Nephron (organoid): ENCODE results near the gene CPSF4.

Experiments used
- H3K27ac Mint-ChIP-seq, 3 experiments: 2 replicates each; pipeline ENCODE4 v1.8.0; 2020; ENCODE audit warnings: mixed read lengths in 3 of 3, mild to moderate bottlenecking in 2 of 3, moderate library complexity in 1 of 3
- H3K27me3 Mint-ChIP-seq: 2 replicates; pipeline ENCODE4 v1.8.0; 2021; ENCODE audit warnings: low read depth, mild to moderate bottlenecking, moderate library complexity, mixed read lengths
- H3K36me3 Mint-ChIP-seq: 2 replicates; pipeline ENCODE4 v1.8.0; 2020; ENCODE audit warnings: low read depth, mixed read lengths
- H3K4me1 Mint-ChIP-seq: 2 replicates; pipeline ENCODE4 v1.8.0; 2020; ENCODE audit warnings: mixed read lengths
- H3K4me3 Mint-ChIP-seq, 3 experiments: 2 replicates each; pipeline ENCODE4 v1.8.0; 2020; ENCODE audit warnings: mild to moderate bottlenecking in 3 of 3, mixed read lengths in 3 of 3, moderate library complexity in 2 of 3
- H3K9me3 Mint-ChIP-seq: 2 replicates; pipeline ENCODE4 v1.8.0; 2020; ENCODE audit warnings: mixed read lengths
- CTCF ChIP-seq, 3 experiments: fragments of 200-600 bp; sonication (generic); IDR thresholded peaks; one replicate each; pipeline ENCODE4 v1.5.0; 2021; ENCODE audit warnings: antibody characterized with exemption in 3 of 3; ENCODE audit not compliant: unreplicated experiment in 3 of 3

CPSF4 gene

GRCh38 chr7:99406557-99406956 is 32.2 kb upstream of the CPSF4 start:
- Mint-ChIP-seq H3K9me3 (no peaks in the 10 kb centered on the region), H3K36me3 (peaks cover 36% of the 10 kb centered on the region), H3K4me1 (peaks cover 32% of the 10 kb centered on the region), H3K27ac (peak overlapping the region in 1 of 3 experiments; percentile 98), H3K4me3 (peak overlapping the region; percentile 95 to 99 (median 99)), H3K27me3 (no peaks in the 10 kb centered on the region)
- TF ChIP-seq CTCF (IDR thresholded peaks at IDR 0.05; ENCODE audit: unreplicated experiment in 3 of 3), result no peak

GRCh38 chr7:99407872-99408378 is 30.8 kb upstream of the CPSF4 start:
- peak overlapping the region; percentile 95 to 99 (median 99) for H3K4me3 Mint-ChIP-seq
- H3K36me3 Mint-ChIP-seq, result peaks cover 39% of the 10 kb centered on the region
- TF ChIP-seq CTCF (IDR thresholded peaks at IDR 0.05; ENCODE audit: unreplicated experiment in 3 of 3), result no peak
- H3K9me3 Mint-ChIP-seq, result no peaks in the 10 kb centered on the region
- no peaks in the 10 kb centered on the region for H3K27me3 Mint-ChIP-seq
- peak overlapping the region; percentile 98 to 100 (median 100) for H3K27ac Mint-ChIP-seq
- H3K4me1 Mint-ChIP-seq, result peaks cover 32% of the 10 kb centered on the region

GRCh38 chr7:99408379-99409191 is 30.2 kb upstream of the CPSF4 start, which contains the start of the genes BUD31 and PDAP1:
BUD31 (plus strand) TSS chr7:99408969; CDS start chr7:99411093, 2,124 bp downstream.
PDAP1 (minus strand) TSS chr7:99408597; CDS start chr7:99408548, 49 bp downstream.
- peaks cover 38% of the 10 kb centered on the region for H3K36me3 Mint-ChIP-seq

GRCh38 chr7:99409192-99409572 is 29.6 kb upstream of the CPSF4 start:
- peak overlapping the region; percentile 98 to 100 (median 100) for H3K27ac Mint-ChIP-seq
- H3K4me3 Mint-ChIP-seq, result peak overlapping the region; percentile 95 to 99 (median 99)
- peaks cover 33% of the 10 kb centered on the region for H3K36me3 Mint-ChIP-seq
- no peaks in the 10 kb centered on the region for H3K9me3 Mint-ChIP-seq
- H3K4me1 Mint-ChIP-seq, result peaks cover 28% of the 10 kb centered on the region
- no peak for TF ChIP-seq CTCF (IDR thresholded peaks at IDR 0.05; ENCODE audit: unreplicated experiment in 3 of 3)
- H3K27me3 Mint-ChIP-seq, result no peaks in the 10 kb centered on the region

More at GRCh38 chr7:99408379-99409191, 30.2 kb upstream of the CPSF4 start, which contains the start of the genes BUD31 and PDAP1:
- Mint-ChIP-seq H3K27ac (peak within 1 kb of the TSS; percentile 98 to 100 (median 100)), H3K4me3 (peak within 1 kb of the TSS; percentile 95 to 99 (median 99)), H3K27me3 (no peaks in the 10 kb centered on the region), H3K9me3 (no peaks in the 10 kb centered on the region), H3K4me1 (peaks cover 32% of the 10 kb centered on the region)
- no peak for TF ChIP-seq CTCF (IDR thresholded peaks at IDR 0.05; ENCODE audit: unreplicated experiment in 3 of 3)

GRCh38 chr7:99409806-99410205 is 28.9 kb upstream of the CPSF4 start:
- no peak for TF ChIP-seq CTCF (IDR thresholded peaks at IDR 0.05; ENCODE audit: unreplicated experiment in 3 of 3)
- no peaks in the 10 kb centered on the region for H3K27me3 Mint-ChIP-seq

More at GRCh38 chr7:99409806-99410205, 28.9 kb upstream of the CPSF4 start:
- peaks cover 37% of the 10 kb centered on the region for H3K36me3 Mint-ChIP-seq
- peak overlapping the region; percentile 95 to 99 (median 99) for H3K4me3 Mint-ChIP-seq
- peaks cover 26% of the 10 kb centered on the region for H3K4me1 Mint-ChIP-seq
- H3K27ac Mint-ChIP-seq, result peak overlapping the region; percentile 98 to 100 (median 100)
- H3K9me3 Mint-ChIP-seq, result no peaks in the 10 kb centered on the region
